K562 (cell line): ENCODE measurements around the gene KAZN.

Experiments
- EZH2 ChIP-seq: IDR thresholded peaks from 2 replicates; pipeline ENCODE4 v1.6.1; 2012; ENCODE audit warnings: low read depth, mild to moderate bottlenecking, inconsistent platforms, low read length, borderline replicate concordance
- HDAC2 ChIP-seq: fragments of 450-650 bp; IDR thresholded peaks from 2 replicates; pipeline ENCODE4 v1.6.1; 2016; ENCODE audit warnings: mild to moderate bottlenecking
- PHF21A ChIP-seq: fragments of 450-650 bp; IDR thresholded peaks from 2 replicates; pipeline ENCODE4 v1.6.1; 2017; ENCODE audit warnings: low read depth, borderline replicate concordance
- PRMT5 ChIP-seq: sonication (generic); formaldehyde crosslinking; IDR thresholded peaks from 2 replicates; pipeline ENCODE4 v1.5.0; 2020; ENCODE audit warnings: missing genetic modification reagents
- RNF2 ChIP-seq: sonication (generic); IDR thresholded peaks from 2 replicates; pipeline ENCODE4 v1.6.1; 2016
- WHSC1 ChIP-seq: IDR thresholded peaks from one replicate; pipeline ENCODE4 v1.6.1; 2012; ENCODE audit warnings: low read length, control low read depth, inconsistent platforms
- TF ChIP-seq, protein P1 (sequence below), 2 experiments: fragments of 450-650 bp in 1 of 2; sonication (generic) in 1 of 2; formaldehyde crosslinking in 1 of 2; IDR thresholded peaks in 1 of 2; conservative IDR thresholded peaks in 1 of 2; 2 replicates each; pipeline versions ENCODE4 v1.6.1 to v1.8.1; 2016 to 2023; ENCODE audit warnings: mild to moderate bottlenecking in 2 of 2, moderate library complexity in 2 of 2, inconsistent platforms in 1 of 2, missing genetic modification reagents in 1 of 2
- TF ChIP-seq, protein P2 (sequence below), 3 experiments: IDR thresholded peaks in 2 of 3; conservative IDR thresholded peaks in 1 of 3; 2 replicates each; pipeline ENCODE4 v1.5.1; 2011 to 2012; ENCODE audit warnings: low read length in 3 of 3, mild to moderate bottlenecking in 3 of 3, control low read depth in 2 of 3, improper control_type of control experiment in 1 of 3, inconsistent platforms in 1 of 3, low read depth in 1 of 3, mixed read lengths in 1 of 3, moderate library complexity in 1 of 3; ENCODE audit not compliant: insufficient read depth in 2 of 3
- TF ChIP-seq, protein P3 (sequence below): sonication (generic); formaldehyde crosslinking; IDR thresholded peaks from 2 replicates; pipeline ENCODE4 v1.8.0; 2023; ENCODE audit warnings: mild to moderate bottlenecking, missing genetic modification reagents
- TF ChIP-seq, protein P4 (sequence below): fragments of 250-450 bp; sonication (Bioruptor Pico); IDR thresholded peaks from 2 replicates; pipeline ENCODE4 v1.4.0; 2020; ENCODE audit warnings: mild to moderate bottlenecking, moderate library complexity

DNA sequence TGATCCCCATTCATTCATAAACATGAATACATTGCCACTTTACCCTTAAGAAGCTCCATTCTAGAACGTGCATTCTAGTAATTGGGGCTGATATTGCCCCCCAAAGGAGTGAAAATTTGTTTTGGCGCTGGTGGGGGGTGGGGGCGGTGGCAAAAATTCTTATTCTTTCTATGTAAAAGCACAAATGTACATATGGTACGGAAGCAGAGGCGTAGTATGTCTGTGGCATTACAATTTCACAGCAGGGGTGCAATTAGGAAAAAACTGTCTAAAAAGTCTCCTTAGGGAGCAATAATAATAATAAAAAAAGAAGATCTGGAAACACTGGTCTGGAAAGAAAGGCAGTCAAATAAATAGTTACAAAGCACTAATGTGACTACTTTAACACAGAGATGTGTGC lies 514.7 kb downstream of the KAZN start:
- no peak for TF ChIP-seq WHSC1
- TF ChIP-seq HDAC2, result no peak
- TF ChIP-seq PRMT5 (CRISPR knock-in tag), result no peak
- TF ChIP-seq, protein P1, sequence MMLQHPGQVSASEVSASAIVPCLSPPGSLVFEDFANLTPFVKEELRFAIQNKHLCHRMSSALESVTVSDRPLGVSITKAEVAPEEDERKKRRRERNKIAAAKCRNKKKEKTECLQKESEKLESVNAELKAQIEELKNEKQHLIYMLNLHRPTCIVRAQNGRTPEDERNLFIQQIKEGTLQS (IDR thresholded peaks at IDR 0.05), result no peak
- TF ChIP-seq, protein P1 (CRISPR knock-in tag; conservative IDR thresholded peaks at IDR 0.05), result no peak
- TF ChIP-seq RNF2, result no peak
- TF ChIP-seq, protein P2, sequence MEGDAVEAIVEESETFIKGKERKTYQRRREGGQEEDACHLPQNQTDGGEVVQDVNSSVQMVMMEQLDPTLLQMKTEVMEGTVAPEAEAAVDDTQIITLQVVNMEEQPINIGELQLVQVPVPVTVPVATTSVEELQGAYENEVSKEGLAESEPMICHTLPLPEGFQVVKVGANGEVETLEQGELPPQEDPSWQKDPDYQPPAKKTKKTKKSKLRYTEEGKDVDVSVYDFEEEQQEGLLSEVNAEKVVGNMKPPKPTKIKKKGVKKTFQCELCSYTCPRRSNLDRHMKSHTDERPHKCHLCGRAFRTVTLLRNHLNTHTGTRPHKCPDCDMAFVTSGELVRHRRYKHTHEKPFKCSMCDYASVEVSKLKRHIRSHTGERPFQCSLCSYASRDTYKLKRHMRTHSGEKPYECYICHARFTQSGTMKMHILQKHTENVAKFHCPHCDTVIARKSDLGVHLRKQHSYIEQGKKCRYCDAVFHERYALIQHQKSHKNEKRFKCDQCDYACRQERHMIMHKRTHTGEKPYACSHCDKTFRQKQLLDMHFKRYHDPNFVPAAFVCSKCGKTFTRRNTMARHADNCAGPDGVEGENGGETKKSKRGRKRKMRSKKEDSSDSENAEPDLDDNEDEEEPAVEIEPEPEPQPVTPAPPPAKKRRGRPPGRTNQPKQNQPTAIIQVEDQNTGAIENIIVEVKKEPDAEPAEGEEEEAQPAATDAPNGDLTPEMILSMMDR (IDR thresholded peaks at IDR 0.05 in 2 of 3, conservative IDR thresholded peaks at IDR 0.05 in 1 of 3; ENCODE audit: insufficient read depth in 2 of 3, low read depth in 1 of 3, low read length in 3 of 3), result no peak
- TF ChIP-seq PHF21A, result no peak
- TF ChIP-seq, protein P3, sequence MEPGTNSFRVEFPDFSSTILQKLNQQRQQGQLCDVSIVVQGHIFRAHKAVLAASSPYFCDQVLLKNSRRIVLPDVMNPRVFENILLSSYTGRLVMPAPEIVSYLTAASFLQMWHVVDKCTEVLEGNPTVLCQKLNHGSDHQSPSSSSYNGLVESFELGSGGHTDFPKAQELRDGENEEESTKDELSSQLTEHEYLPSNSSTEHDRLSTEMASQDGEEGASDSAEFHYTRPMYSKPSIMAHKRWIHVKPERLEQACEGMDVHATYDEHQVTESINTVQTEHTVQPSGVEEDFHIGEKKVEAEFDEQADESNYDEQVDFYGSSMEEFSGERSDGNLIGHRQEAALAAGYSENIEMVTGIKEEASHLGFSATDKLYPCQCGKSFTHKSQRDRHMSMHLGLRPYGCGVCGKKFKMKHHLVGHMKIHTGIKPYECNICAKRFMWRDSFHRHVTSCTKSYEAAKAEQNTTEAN (CRISPR knock-in tag), result no peak
- TF ChIP-seq, protein P4, sequence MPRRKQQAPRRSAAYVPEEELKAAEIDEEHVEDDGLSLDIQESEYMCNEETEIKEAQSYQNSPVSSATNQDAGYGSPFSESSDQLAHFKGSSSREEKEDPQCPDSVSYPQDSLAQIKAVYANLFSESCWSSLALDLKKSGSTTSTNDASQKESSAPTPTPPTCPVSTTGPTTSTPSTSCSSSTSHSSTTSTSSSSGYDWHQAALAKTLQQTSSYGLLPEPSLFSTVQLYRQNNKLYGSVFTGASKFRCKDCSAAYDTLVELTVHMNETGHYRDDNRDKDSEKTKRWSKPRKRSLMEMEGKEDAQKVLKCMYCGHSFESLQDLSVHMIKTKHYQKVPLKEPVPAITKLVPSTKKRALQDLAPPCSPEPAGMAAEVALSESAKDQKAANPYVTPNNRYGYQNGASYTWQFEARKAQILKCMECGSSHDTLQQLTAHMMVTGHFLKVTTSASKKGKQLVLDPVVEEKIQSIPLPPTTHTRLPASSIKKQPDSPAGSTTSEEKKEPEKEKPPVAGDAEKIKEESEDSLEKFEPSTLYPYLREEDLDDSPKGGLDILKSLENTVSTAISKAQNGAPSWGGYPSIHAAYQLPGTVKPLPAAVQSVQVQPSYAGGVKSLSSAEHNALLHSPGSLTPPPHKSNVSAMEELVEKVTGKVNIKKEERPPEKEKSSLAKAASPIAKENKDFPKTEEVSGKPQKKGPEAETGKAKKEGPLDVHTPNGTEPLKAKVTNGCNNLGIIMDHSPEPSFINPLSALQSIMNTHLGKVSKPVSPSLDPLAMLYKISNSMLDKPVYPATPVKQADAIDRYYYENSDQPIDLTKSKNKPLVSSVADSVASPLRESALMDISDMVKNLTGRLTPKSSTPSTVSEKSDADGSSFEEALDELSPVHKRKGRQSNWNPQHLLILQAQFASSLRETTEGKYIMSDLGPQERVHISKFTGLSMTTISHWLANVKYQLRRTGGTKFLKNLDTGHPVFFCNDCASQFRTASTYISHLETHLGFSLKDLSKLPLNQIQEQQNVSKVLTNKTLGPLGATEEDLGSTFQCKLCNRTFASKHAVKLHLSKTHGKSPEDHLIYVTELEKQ (CRISPR knock-in tag), result no peak
- no peak for TF ChIP-seq EZH2
